H1 (cell line): ENCODE data around the gene RAB11FIP3. TPM values are rescaled to one million over a fixed set of nuclear protein-coding genes. Genes with fewer than 3 reads are reported as not detected.

Experiments
- CBX8 ChIP-seq: fragments of 300-800, 300-1000 bp; sonication (generic); IDR thresholded peaks from 2 replicates; pipeline ENCODE4 v1.7.1; 2016; ENCODE audit warnings: low read depth, low read length, borderline replicate concordance
- CEBPB ChIP-seq: IDR thresholded peaks from 2 replicates; pipeline ENCODE4 v1.6.1; 2012; ENCODE audit warnings: low read depth, low read length
- EP300 ChIP-seq, 2 experiments: IDR thresholded peaks; 1 replicate in 1 of 2; 2 replicates in 1 of 2; pipeline ENCODE4 v1.6.1; 2011 to 2012; ENCODE audit warnings: low read depth in 2 of 2, low read length in 2 of 2, mild to moderate bottlenecking in 2 of 2, borderline replicate concordance in 1 of 2, inconsistent platforms in 1 of 2, moderate library complexity in 1 of 2
- HDAC6 ChIP-seq: IDR thresholded peaks from one replicate; pipeline ENCODE4 v1.7.1; 2012; ENCODE audit warnings: low read depth, mild to moderate bottlenecking, inconsistent platforms, low read length, moderate library complexity
- RBBP5 ChIP-seq: IDR thresholded peaks from 2 replicates; pipeline ENCODE4 v1.7.1; 2012; ENCODE audit warnings: low read depth, mild to moderate bottlenecking, inconsistent platforms, low read length, moderate library complexity, borderline replicate concordance
- SP4 ChIP-seq: IDR thresholded peaks from 2 replicates; pipeline ENCODE4 v1.6.1; 2012; ENCODE audit warnings: low read length, inconsistent platforms
- polyA plus RNA-seq, 7 experiments: library from polyadenylated mRNA; depleted of rRNA in 3 of 7; stranded (reverse) in 5 of 7; unstranded in 2 of 7; fragments of >200 nt in 5 of 7; fragments of 200-250 nt in 2 of 7; gene quantifications; 1 replicate in 5 of 7; 2 replicates in 1 of 7; 4 replicates in 1 of 7; pipeline versions ENCODE4 v1.2.1 to v1.2.3, GENCODE V29; 2011 to 2013; ENCODE audit warnings: missing spikeins in 2 of 7, mixed read lengths in 2 of 7
- total RNA-seq: library from RNA; stranded (reverse); fragmentation: NEBNext Ultra II Directional; extraction: Animal tissue kit (Norgen Biotek cat#: 25700); gene quantifications from 2 replicates; pipeline ENCODE4 v1.2.1, GENCODE V29; 2021
- TF ChIP-seq, protein P1 (sequence below): IDR thresholded peaks from 2 replicates; pipeline ENCODE4 v1.6.1; 2011; ENCODE audit warnings: low read length, improper control_type of control experiment
- TF ChIP-seq, protein P2 (sequence below): IDR thresholded peaks from 2 replicates; pipeline ENCODE4 v1.6.1; 2012; ENCODE audit warnings: inconsistent platforms

The RAB11FIP3 gene
- total and polyA plus RNA-seq, 2 of the 8 experiments (the other 6 are each of a cell fraction or from before 2014, with no cell fraction given), result 9.3 to 35.2 TPM

DNA sequence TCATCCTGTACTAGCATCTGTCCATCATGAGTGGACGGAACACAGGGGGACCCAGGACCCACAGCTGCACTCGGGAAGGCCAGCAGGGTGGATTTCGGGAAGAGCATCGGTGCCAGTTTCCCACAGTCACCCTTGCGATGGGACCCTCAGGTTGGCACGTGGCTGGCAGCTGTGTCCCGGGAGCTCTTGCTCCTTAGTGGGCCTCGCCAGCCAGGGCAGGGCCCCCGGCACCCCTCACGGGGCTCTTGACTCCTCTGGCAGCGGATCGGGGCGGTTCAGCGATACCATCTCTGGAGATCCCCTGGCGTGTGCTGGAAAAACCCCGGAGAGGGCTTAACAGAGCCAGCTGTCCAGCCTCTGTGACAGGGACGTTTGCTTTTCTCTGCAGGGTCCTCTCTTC lies 111.3 kb downstream of the RAB11FIP3 start (continued):
- TF ChIP-seq, protein P1, sequence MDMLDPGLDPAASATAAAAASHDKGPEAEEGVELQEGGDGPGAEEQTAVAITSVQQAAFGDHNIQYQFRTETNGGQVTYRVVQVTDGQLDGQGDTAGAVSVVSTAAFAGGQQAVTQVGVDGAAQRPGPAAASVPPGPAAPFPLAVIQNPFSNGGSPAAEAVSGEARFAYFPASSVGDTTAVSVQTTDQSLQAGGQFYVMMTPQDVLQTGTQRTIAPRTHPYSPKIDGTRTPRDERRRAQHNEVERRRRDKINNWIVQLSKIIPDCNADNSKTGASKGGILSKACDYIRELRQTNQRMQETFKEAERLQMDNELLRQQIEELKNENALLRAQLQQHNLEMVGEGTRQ, result no peak
- TF ChIP-seq EP300 (IDR thresholded peaks at IDR 0.05; ENCODE audit: borderline replicate concordance in 1 of 2, low read depth in 2 of 2, low read length in 2 of 2), result no peak
- no peak for TF ChIP-seq CBX8
- TF ChIP-seq HDAC6, result no peak
- no peak for TF ChIP-seq RBBP5
- no peak for TF ChIP-seq SP4
- no peak for TF ChIP-seq CEBPB
- TF ChIP-seq, protein P2, sequence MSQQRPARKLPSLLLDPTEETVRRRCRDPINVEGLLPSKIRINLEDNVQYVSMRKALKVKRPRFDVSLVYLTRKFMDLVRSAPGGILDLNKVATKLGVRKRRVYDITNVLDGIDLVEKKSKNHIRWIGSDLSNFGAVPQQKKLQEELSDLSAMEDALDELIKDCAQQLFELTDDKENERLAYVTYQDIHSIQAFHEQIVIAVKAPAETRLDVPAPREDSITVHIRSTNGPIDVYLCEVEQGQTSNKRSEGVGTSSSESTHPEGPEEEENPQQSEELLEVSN, result no peak
